Activated gamma-delta T cell treated with anti-CD3 and anti-CD28 coated beads, Interleukin-2, amount 50 U/mL, for 16 hours (primary cell): ENCODE data around the gene TET1.
"Not testable (repeated sequence)": the region's sequence is repeated elsewhere in the genome, so short reads cannot be mapped to it uniquely, and the experiment has no call there.

Experiments used
- DNase-seq: peaks from one replicate; pipeline ENCODE4 v3.0.0-alpha.2; 2020; ENCODE audit warnings: low read depth

Gene TET1

DNA sequence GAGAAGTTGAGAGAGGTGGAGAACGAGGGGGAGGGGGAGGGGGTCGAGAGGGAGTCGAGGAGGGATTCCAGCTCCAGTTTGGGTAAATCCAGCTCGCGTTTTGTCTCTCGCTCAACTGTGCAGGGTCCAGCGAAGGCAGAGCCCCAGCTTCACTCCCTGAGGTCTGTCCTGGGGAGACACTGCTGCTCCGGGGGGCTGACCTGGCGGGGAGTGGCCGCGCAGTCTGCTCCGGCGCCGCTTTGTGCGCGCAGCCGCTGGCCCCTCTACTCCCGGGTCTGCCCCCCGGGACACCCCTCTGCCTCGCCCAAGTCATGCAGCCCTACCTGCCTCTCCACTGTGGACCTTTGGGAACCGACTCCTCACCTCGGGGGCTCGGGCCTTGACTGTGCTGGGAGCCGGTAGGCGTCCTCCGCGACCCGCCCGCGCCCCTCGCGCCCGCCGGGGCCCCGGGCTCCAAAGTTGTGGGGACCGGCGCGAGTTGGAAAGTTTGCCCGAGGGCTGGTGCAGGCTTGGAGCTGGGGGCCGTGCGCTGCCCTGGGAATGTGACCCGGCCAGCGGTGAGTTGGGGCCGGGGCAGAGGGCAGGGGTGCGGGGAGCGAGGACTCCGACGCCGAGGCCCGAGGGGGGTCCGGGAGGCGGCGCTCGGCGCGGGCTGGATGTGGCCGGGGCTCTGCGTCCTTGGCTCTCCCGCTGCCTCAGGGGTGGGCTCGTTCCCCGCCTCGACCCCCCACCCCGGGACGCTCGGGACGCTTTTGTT, at the start of gene TET1:
TET1 (plus strand) TSS at position 152 of the 757 bp plus-strand sequence. CDS start 12,002 bp downstream, outside the sequence.
- DNase-seq: no peak

DNA sequence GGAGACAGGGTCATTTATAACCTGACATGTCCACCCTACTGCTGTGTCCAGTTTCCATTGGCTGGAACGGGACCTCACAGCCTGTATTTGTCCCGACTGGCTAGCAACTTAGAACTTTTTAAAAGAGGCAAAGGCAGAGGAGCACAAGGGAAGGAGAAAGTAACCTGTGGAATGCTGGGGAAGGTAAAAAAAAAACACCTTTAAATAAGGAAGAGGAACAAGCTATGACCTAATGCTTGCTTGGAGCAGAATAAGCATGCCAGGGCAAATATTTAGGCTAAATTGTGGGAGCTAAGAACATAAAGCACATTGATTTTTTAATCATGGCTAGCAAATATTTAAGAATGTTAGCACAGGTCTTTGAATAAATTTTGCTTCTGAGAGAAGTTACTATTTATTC, 43.9 kb upstream of the TET1 start:
- not testable (repeated sequence) for DNase-seq

DNA sequence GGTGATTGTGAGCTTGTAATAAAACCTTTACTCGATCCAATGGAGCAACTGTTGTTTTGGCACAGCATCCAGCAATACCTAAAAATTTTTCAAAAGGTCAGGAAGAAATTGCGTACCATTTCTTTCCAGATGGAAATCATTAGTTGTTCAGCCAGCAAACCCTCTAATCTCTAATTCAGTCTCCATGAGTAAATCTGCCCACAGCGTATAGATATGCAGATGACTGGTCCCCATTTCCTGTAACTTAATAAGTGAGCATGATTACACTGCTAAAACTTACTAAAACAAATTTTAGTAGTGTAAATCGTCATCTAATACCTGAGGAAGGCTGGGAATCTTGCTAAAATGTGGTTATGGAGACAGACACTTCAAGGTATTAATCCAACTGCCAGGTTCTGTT, 43.4 kb upstream of the TET1 start:
- no peak for DNase-seq

DNA sequence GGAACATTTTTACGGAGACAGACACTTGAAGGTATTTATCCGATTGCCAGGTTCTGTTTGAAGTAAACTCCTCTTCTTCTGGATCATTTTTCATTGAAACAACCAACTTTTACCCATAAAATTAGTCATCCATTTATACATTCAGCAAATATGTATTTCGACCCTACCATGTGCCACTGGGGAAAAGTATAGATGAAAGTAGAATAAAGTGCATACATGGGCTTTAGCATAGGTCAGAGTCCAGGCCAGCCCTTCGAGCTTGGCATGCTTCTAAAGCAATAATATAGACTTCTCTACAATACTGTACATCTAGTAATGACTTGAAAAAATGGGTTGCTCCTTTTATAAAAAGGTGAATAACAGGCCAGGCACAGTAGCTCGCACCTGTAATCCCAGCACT, 42.9 kb upstream of the TET1 start:
- DNase-seq: no peak

DNA sequence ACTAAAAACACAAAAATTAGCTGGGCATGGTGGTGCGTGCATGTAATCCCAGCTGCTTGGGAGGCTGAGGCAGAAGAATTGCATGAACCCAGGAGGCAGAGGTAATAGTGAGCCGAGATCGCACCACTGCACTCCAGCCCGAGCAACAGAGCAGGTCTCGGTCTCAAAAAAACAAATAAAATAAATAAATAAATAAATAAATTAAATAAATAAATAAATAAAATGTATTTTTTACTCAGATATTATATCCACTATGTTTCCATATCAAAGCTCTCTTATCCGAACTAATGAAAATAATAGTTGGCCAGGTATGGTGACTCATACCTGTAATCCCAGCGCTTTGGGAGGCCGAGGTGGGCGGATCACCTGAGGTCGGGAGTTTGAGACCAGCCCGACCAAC, 41.5 kb upstream of the TET1 start:
- not testable (repeated sequence) for DNase-seq

DNA sequence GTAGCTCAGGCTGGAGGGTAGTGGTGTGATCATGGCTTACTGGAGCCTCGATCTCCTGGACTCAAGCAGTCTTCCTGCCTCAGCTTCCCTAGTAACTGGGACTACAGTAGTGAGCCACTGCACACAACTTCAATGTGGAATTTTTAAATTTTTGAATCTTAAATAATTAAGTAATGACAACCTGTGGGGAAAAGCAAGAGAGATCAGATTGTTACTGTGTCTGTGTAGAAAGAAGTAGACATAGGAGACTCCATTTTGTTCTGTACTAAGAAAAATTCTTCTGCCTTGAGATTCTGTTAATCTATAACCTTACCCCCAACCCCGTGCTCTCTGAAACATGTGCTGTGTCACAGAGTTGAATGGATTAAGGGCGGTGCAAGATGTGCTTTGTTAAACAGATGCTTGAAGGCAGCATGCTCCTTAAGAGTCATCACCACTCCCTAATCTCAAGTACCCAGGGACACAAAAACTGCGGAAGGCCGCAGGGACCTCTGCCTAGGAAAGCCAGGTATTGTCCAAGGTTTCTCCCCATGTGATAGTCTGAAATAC, 34.6 kb upstream of the TET1 start:
- DNase-seq: not testable (repeated sequence)

DNA sequence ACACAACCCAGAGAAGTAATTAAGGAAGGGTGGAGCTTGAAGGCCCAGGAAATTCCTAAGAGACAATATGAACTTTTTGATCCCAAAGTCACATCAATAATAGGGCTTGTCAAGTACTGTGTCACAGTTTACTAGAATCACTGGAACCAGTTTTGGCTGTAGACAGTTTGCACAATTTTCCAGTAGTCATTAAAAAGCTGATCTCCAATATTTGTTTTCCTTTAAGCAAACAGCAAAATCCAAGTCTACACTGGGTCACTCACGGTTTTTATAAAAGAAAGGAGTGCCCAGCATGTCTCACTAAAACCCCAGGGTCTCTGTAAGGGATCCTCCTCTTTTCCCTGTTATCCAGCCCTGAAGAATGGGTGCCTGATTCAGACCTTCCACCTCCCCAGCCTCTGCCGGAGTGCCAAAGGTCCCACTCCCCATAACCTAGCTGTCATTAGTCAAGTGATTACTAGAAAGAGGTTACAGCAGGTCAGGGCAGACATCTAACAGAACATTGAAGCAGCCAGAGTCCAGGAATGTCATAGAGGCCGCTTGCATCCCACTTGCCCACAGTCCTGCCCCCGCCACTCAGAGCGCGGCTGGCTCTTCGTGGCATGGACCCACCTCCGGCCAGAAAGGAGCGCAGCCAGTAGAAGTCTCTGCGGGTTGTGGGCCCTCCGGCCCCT, 33.4 kb upstream of the TET1 start:
- no peak for DNase-seq

DNA sequence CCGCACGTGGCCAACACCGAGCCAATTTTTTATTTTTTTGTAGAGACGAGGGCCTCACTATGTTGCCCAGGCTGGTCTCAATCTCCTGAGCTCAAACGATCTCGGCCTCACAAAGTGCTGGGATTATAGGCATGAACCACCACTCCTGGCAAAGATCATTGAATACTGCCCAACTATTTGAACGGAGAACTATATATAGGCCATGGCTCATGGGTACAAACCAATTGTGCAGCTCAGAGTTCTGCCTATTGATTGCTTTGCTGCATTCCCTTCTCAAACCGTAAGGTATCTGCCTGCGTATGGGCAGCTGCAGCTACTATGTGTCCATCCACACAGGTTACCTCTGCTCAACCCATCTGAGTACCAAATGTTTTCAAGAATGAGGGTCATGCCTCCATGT, 23.2 kb upstream of the TET1 start:
- DNase-seq: no peak

DNA sequence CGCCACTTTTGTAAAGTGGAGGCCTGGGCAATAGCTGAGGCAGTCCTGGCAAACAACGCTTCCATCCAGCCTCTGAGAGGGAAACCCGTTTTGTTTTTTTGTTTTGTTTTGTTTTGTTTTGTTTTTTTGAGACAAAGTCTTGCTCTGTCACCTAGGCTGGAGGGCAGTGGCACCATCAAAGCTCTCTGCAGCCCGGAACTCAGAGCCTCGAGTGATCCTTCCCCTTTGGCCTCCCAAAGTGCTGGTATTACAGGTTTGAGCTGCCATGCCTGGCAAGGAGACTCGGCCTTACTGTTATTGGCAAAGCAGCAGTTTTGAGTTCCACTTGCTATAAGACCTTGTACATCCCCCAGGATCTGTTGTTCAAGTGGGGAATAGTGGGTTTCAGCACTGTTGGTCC, 22.3 kb upstream of the TET1 start:
- DNase-seq: no peak

DNA sequence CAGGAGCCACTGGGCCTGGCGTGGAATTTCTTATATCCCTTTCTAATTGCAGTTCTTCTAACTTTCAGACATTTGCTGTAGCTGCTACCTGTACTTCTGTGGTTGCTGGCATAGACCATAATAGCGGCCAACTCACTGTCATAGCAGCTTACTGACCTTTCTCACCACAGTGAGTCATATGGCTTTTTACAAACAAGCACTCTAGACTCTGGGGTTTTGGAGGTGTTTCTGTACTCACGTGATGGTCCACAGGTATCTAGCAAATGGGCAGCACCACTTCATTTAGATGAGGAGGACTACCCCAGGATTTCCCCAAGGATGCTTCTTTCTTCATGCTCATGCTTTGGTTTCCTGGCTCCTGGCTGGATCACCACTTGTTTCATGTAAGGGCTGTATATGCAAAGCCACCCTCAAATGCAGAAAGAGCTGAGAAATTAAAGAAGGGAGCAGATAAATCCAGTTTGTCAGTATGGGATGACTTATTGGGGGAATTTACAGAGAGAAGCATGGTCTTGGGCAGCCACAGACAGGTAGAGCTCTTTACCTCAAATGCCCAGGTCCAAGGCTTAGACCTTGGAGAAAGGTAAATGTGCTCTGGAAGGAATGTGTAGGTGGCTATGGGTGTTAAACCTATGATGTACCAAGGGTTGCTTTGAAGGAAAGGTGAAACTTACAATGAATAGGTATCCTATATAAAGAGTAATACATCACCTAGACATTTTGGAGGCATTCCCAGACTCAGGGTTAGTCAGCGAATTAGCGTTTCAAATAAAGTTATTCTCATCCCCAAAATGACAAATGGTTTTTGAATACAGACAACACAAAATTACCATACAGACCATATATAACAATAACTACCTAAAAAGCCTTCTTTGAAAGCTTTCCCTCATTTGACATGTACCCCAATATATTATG, 16.9 kb upstream of the TET1 start:
- DNase-seq: no peak

DNA sequence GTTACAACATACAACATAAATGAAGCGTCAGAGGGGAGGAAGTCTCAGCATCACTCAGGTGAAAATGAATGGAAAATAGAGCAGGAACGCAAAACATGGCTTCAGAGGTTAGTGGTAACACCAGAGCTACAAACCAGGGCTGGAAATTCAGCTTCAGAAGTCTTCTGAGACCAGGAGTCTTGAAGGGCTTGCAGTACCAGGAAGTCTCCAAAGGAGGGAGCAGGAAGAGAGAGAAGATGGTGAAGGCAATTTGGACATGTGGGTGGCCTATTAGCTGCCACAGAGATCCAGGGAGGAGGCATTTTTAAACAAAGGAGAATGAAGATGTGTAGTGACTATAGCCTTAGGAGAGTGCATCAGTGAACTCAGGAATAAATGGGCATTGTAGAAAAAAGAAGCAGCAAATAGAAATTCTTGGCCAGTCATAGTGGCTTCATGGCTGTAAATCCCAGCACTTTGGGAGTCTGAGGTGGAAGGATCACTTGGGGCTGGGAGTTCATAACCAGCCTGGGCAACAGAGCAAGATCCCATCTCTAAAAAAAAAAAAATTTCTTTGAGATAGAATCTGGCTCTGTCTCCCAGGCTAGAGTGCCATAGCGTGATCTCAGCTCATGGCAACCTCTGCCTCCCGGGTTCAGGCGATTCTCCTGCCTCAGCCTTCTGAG, 9.3 kb upstream of the TET1 start:
- DNase-seq: no peak

DNA sequence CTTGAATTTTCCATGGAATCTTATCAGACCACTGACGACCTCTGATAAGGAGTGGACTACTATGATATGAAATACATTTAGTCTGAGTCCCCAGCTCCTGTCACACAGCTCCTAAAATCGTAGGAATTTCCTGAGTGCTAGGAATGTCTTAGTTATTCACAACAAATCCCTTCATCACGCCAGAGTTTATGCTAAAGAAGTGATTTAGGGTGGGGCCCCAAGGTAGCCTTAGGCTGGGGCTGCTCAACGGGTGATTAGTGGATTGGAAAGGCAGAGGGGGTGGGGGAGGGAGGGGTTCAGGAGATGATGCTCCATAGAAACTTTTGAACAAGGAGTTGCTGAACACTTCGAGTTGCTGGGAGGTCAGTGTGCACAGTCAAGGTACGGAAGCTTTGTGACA, 7.0 kb upstream of the TET1 start:
- DNase-seq: no peak

DNA sequence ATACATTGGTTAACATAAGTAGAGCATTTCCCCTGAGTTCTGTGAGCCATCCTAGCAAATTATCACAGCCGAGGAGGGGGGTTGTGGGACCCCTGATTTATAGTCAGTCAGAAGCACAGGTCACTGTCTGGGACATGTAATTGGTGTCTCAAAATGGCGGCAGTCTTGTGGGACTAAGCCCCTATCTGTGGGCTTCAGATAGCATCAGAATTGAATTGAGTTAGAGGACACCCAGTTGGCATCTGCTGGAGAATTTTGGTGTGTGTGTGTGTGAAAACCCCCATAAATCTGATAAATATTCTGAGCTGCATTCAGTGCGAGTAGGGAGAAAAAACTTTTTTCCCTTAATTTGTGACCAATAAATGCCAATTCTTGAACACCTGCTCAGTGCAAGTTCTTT, 6.5 kb upstream of the TET1 start:
- DNase-seq: no peak

DNA sequence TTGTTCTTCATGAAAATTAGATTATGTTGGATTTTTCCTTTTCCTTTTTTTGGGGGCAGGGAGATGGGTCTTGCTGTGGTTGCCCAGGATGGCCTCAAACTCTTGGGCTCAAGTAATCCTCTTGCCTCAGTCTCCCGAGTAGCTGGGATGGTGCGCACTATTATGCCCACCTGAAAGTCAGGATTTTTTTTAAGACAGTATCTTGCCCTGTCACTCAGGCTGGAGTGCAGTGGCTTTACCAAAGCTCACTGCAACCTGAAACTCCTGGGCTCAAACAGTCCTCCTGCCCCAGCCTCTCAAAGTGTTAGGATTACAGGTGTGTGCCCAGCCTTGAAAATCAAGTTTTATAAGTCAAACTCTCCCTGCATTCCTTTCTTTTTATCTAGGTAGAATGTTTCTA, 1.7 kb upstream of the TET1 start:
- no peak for DNase-seq

DNA sequence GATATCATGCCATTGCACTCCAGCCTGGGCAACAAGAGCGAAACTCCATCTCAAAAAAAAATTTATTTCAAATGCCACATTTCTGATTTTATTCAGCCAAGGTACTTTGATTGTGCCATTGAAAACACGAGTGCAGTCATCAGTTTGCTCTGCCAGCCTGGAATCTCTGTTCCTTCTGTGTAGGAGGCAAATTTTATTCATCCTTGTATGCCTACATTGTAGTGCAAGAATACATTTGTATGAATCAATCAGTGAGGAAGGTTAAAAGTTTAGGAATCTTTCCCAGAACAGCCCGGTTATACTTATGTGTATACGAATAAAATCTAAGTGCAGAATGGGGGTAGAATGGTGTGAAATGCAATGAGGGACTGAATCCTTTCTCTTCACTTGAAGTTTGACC, 886 bp upstream of the TET1 start:
- no peak for DNase-seq

DNA sequence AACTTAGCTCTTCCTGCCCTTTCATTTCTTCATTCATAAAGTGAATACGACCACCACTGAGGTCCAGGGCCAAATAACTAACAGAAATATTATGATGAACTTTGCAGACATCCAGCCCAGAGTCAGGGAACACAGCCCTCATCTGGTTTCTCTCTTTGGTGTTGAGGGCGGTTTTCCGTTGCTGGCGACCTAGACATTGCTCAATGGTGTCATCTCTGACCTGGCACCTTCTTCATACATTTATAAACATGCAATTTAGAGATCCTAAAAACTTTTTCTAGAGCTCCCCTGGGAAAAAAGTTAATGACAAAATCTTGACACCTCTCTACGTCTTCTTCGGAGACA, 324 bp upstream of the TET1 start:
- no peak for DNase-seq

DNA sequence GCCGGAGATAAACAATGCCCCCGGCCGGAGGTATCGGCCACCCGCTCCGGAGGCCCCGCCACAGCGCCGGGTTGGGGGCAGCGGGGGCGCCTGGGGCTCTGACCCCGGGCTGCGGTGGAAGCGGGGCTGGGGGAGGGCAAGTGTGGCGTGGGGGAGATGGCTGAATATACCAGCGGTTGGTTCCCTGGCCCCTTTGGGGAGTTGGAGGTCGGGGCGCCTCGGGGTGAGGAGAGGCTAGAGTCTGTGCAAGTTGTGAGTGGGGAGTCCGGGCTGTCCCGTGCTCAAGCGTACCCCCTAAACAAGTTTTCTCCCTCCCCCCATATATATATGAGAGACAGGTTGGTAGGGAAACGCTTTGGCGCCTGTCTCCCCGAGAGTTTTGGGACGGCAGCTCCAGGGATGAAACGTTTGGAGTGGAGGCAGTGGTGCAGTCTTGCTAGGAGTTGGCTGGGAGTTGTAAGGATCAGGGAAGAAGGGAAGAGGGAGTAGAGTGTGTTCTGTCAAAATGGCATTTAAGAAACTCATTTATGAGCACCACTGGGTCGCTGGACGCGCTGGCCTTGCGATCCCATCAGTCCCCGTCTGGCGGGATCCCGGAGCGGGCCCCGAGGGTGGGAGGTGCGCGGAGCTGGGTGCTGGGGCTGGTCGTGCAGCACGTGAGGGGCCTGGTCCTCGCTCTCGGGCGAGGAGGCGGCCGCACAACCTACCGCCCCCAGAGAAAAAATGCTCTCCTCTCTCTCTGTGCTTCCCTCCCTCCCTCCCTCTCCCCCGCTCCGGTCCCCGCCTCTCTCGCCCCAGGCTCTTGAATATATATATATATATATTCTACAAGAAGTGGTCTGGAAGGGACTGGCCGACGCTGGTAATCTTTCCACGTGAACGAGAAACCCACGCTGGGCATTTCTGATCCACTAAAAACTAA, 1.1 kb downstream of the TET1 start:
- no peak for DNase-seq

DNA sequence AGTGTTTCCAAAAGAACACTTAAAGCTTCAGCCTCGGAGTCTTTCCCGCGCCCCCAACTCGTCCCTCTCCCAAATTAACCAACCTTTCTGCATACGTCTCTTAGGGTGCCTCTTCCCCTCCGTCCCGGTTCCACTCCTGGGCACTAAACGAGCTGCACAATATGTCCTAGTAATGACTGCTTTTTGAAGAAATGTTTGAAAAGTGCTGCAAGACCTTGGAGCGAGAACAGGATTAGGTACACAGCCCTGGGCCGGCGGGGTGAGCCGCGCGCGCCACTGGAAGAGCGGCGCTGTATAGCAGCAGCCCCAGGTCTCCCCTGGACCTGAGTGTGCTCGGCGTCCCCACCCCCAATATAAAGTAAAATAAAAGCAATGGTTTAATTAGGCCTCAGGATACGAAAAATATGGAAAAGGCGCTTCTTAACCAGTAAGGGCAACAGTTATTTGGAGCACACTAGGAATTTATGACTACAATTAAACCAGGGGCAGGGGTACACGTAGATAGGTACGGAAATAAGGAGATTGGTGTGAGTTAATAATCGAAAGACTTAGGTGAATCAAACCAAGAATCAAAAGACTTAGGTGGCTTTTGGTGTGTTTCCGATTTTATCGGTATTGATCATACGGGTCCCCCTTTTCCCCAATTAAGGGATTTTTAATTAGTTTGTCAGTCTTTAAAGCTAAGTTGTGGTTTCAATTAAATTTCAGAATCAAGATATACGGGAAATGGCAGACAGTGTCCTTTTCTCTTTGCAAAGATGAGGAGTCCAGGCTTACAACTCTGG, 1.9 kb downstream of the TET1 start:
- DNase-seq: no peak

DNA sequence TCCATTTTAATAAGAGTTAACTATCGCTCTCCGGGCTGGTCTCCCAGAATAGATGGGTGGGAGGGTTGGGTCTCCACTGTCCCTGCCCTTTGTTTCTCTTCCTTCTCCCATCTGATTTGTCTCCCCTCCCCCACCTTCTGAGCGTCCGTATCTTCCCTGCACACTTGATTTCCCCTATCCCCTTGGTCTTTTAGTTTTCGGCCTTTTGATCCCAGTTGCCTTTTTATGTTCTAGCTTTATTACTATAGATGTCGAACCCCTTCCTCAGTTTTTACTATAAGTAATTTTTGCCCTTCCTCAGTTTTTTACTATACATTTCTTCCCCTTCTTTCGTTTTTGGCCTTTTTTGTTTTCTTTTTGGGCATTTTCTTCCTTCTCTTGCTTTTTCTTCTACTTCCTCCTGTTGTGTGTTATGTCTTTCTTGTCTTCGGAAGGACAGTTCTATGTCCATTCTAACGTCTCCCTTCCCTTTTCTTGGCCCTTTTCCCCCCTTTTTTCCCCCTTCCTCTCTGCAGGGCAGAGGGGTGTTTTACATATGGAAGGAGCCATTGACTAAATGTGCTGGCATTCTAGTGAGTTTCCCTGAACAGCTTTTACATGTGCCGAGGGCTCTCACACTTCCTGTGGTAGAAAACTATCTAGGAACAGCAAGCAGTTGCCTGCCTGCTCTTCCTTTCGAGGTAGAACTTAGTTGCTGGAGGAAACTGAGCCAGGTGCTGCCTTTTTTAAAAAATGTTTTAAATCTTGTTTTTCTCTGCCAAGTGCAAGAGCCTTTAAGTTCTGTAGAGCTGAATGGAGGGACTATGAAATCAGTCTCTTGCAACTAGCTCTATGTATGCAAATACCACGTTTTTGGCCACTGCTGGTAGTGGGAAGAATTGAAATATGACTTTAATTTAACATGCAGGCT, 2.8 kb downstream of the TET1 start:
- no peak for DNase-seq
